BLaER1 treated with 17β-estradiol and CSF1 and Interleukin-3, amounts not matched to agents 10 nM and 100 nM (cell line): ENCODE data around the gene PBX1.
A peak's percentile ranks its signal among the peaks of the same experiment; 100 is the strongest.
"Not testable (repeated sequence)": the region's sequence is repeated elsewhere in the genome, so short reads cannot be mapped to it uniquely, and the experiment has no call there.

Experiments used
- H3K27ac ChIP-seq, 11 experiments: shearing (Covaris generic); formaldehyde crosslinking; 2 replicates each; pipeline ENCODE4 v1.8.1; 2022
- H3K27me3 ChIP-seq, 11 experiments: shearing (Covaris generic); formaldehyde crosslinking; 2 replicates each; pipeline ENCODE4 v1.8.1; 2022
- H3K36me3 ChIP-seq, 11 experiments: shearing (Covaris generic); formaldehyde crosslinking; 2 replicates each; pipeline ENCODE4 v1.8.1; 2022
- H3K4me1 ChIP-seq, 10 experiments: shearing (Covaris generic); formaldehyde crosslinking; 2 replicates each; pipeline ENCODE4 v1.8.1; 2022
- H3K4me2 ChIP-seq, 11 experiments: shearing (Covaris generic); formaldehyde crosslinking; 2 replicates each; pipeline ENCODE4 v1.8.1; 2022
- H3K4me3 ChIP-seq, 10 experiments: shearing (Covaris generic); formaldehyde crosslinking; 2 replicates each; pipeline ENCODE4 v1.8.1; 2022
- H3K9ac ChIP-seq, 11 experiments: shearing (Covaris generic); formaldehyde crosslinking; 2 replicates each; pipeline ENCODE4 v1.8.1; 2022
- H3K9me3 ChIP-seq, 11 experiments: shearing (Covaris generic); formaldehyde crosslinking; replicated peaks in 1 of 11; 2 replicates each; pipeline ENCODE4 v1.8.1; 2022
- H4K20me1 ChIP-seq, 11 experiments: shearing (Covaris generic); formaldehyde crosslinking; 2 replicates each; pipeline ENCODE4 v1.8.1; 2022
- Cebpa-rat ChIP-seq, 11 experiments: shearing (Covaris generic); IDR thresholded peaks; 2 replicates each; pipeline ENCODE4 v1.8.1; 2022

PBX1 gene

DNA sequence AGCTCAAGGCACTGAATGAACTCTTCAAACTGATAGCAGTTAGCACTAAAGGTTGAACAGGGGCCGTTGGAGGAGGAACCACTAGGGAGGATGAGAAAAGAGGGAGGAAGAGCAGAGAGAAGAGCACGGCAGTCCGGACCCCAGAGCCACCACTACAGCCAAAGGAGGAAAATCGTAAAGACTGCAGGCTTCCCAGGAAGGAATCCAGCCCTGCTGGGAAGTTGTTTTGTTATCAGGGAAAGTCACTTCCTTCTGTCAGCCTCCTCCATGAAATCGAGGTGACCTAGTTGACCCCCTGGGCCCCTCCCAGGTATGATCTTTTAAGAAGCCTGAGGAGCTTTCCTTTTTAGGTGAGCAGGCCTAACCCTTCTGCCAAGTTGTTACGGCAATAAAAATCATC lies 88.2 kb downstream of the PBX1 start:
- Histone ChIP-seq H3K9me3 (no peaks in the 10 kb centered on the region), H3K4me1 (no peaks in the 10 kb centered on the region), H3K27ac (no peak overlapping the region), H3K9ac (no peak overlapping the region), H3K4me2 (no peak overlapping the region), H3K27me3 (no peaks in the 10 kb centered on the region), H4K20me1 (no peaks in the 10 kb centered on the region), H3K36me3 (no peaks in the 10 kb centered on the region), H3K4me3 (no peak overlapping the region)
- TF ChIP-seq Cebpa-rat (IDR thresholded peaks at IDR 0.05), result no peak

- Histone ChIP-seq H3K9me3 (no peaks in the 10 kb centered on the region), H3K27me3 (no peaks in the 10 kb centered on the region), H3K4me2 (no peak overlapping the region), H3K36me3 (no peaks in the 10 kb centered on the region), H3K4me1 (no peaks in the 10 kb centered on the region), H3K9ac (no peak overlapping the region), H4K20me1 (no peaks in the 10 kb centered on the region), H3K4me3 (no peak overlapping the region), H3K27ac (no peak overlapping the region)
- no peak for TF ChIP-seq Cebpa-rat (IDR thresholded peaks at IDR 0.05)
Measured at GRCh38 chr1:164648636-164649035, 89.7 kb downstream of the PBX1 start.

DNA sequence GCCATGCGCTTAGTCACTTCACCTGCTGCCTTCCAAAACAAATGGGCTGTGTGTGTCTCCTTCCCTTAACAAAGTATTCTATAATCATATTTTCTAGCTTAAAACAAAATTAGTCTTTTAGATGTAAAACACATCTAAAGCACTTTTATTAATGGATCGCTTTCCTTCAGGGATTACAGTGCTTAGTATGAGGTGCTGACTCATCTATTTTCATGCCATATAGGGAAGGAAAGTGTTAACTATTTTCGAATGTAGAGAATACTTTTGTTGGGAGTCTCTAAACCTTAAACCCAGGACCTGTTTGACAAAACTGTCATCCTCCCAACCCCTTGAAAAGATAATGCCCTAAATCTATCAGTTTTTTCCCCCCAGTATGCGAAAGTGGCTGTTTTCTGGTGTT lies 90.2 kb downstream of the PBX1 start:
- Histone ChIP-seq H3K9me3 (no peaks in the 10 kb centered on the region), H3K4me2 (no peak overlapping the region), H3K27ac (no peak overlapping the region), H3K4me1 (no peaks in the 10 kb centered on the region), H4K20me1 (no peaks in the 10 kb centered on the region), H3K36me3 (no peaks in the 10 kb centered on the region), H3K9ac (no peak overlapping the region), H3K27me3 (no peaks in the 10 kb centered on the region), H3K4me3 (no peak overlapping the region)
- TF ChIP-seq Cebpa-rat (IDR thresholded peaks at IDR 0.05), result no peak

- no peak overlapping the region for H3K4me2 ChIP-seq
- TF ChIP-seq Cebpa-rat (IDR thresholded peaks at IDR 0.05), result no peak
- no peak overlapping the region for H3K9ac ChIP-seq
Measured at GRCh38 chr1:164650531-164650930, 91.5 kb downstream of the PBX1 start.

DNA sequence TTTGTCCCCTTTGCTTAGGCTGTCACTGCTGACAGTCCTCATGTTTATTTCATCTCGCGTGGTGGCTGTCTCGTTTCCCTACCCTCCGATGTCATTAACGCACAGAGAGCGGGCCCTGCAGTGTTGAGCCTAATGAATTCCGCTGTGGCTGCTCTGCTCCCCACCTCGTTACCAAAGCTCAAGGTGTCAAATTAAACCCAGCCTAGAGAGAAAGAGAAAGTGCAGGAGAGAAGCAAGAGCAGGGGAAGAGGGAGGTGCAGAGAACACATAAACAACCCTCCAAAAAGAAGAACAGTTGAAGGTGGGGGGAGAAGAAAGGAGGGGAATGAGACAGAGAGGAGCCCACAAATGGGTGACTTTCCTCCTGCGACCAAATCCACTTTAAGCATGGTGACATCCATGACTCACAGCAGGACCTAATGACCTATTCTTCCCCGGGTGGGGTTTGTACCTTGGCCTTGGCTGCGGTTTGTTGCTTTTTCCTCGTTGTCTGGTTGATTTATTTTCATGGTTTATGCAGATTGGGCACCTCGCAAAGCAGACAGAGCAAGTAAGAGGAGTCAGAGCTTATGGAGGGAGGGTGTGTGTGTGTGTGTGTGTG lies 92.5 kb downstream of the PBX1 start:
- TF ChIP-seq Cebpa-rat (IDR thresholded peaks at IDR 0.05), result no peak
- no peaks in the 10 kb centered on the region for H3K4me1 ChIP-seq
- H3K36me3 ChIP-seq, result no peaks in the 10 kb centered on the region
- no peak overlapping the region for H3K27ac ChIP-seq
- H3K27me3 ChIP-seq, result no peaks in the 10 kb centered on the region
- H3K4me2 ChIP-seq, result no peak overlapping the region; a peak in 1 of 22 replicates
- H3K9me3 ChIP-seq, result no peaks in the 10 kb centered on the region
- no peaks in the 10 kb centered on the region for H4K20me1 ChIP-seq
- no peak overlapping the region for H3K9ac ChIP-seq
- no peak overlapping the region for H3K4me3 ChIP-seq

More at GRCh38 chr1:164650531-164650930, 91.5 kb downstream of the PBX1 start:
- H3K27ac ChIP-seq, result no peak overlapping the region
- H3K4me3 ChIP-seq, result no peak overlapping the region
- no peaks in the 10 kb centered on the region for H3K4me1 ChIP-seq
- no peaks in the 10 kb centered on the region for H3K27me3 ChIP-seq
- no peaks in the 10 kb centered on the region for H3K36me3 ChIP-seq
- H3K9me3 ChIP-seq, result no peaks in the 10 kb centered on the region
- no peaks in the 10 kb centered on the region for H4K20me1 ChIP-seq

GRCh38 chr1:164652969-164653368 lies 94.0 kb downstream of the PBX1 start:
- not testable (repeated sequence) for H3K4me2 ChIP-seq, H3K9me3 ChIP-seq, H3K36me3 ChIP-seq, H3K4me1 ChIP-seq, H4K20me1 ChIP-seq, H3K27ac ChIP-seq, H3K9ac ChIP-seq, H3K4me3 ChIP-seq, H3K27me3 ChIP-seq

DNA sequence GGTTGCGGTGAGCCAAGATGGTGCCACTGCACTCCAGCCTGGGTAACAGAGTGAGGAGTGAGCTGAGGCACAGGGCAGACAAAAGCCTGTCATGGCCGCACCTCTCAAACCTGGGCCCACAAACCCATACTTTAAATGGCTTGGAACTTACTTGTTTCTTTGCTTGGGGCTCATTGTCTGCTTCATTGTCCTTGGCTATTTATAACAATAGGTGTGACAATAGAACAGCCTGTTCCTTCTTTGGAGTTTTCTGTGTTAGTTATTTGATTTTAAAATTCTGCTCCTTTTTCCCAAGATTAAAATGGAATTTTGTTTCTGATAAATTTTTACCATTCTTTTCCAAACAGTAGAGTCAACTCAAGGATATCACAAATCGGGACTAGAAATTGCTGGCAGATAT lies 94.7 kb downstream of the PBX1 start:
- no peak overlapping the region for H3K4me2 ChIP-seq
- no peaks in the 10 kb centered on the region for H4K20me1 ChIP-seq
- no peak for TF ChIP-seq Cebpa-rat (IDR thresholded peaks at IDR 0.05)
- no peaks in the 10 kb centered on the region for H3K36me3 ChIP-seq
- H3K9me3 ChIP-seq, result no peaks in the 10 kb centered on the region
- H3K4me3 ChIP-seq, result no peak overlapping the region
- H3K27me3 ChIP-seq, result peaks cover 0 to 3% (median under 1%) of the 10 kb centered on the region in 11 experiments; a peak in 4 of 22 replicates
- no peaks in the 10 kb centered on the region for H3K4me1 ChIP-seq
- H3K9ac ChIP-seq, result no peak overlapping the region
- no peak overlapping the region for H3K27ac ChIP-seq

GRCh38 chr1:164654200-164654599 lies 95.2 kb downstream of the PBX1 start:
- H3K9ac ChIP-seq, result no peak overlapping the region
- H3K36me3 ChIP-seq, result no peaks in the 10 kb centered on the region
- 0 out of 22 replicates have a peak, but pooled peaks cover 0 to under 1% (median 0%) of the 10 kb centered on the region in 11 experiments for H4K20me1 ChIP-seq
- no peaks in the 10 kb centered on the region for H3K4me1 ChIP-seq
- no peak for TF ChIP-seq Cebpa-rat (IDR thresholded peaks at IDR 0.05)
- no peak overlapping the region for H3K27ac ChIP-seq
- H3K9me3 ChIP-seq, result no peaks in the 10 kb centered on the region
- H3K4me3 ChIP-seq, result no peak overlapping the region
- peaks cover 0 to 8% (median 5%) of the 10 kb centered on the region in 11 experiments; a peak in 8 of 22 replicates for H3K27me3 ChIP-seq
- no peak overlapping the region for H3K4me2 ChIP-seq

GRCh38 chr1:164658864-164659263 lies 99.9 kb downstream of the PBX1 start:
- Histone ChIP-seq H3K4me3 (no peak overlapping the region), H3K4me2 (no peak overlapping the region), H3K4me1 (peaks cover 14 to 22% (median 19%) of the 10 kb centered on the region in 10 experiments), H4K20me1 (peaks cover 0 to 6% (median 0%) of the 10 kb centered on the region in 11 experiments; a peak in 1 of 22 replicates), H3K27ac (no peak overlapping the region), H3K36me3 (no peaks in the 10 kb centered on the region), H3K27me3 (peaks cover 0 to 19% (median 9%) of the 10 kb centered on the region in 11 experiments; a peak in 13 of 22 replicates), H3K9ac (no peak overlapping the region), H3K9me3 (no peaks in the 10 kb centered on the region)
- TF ChIP-seq Cebpa-rat (IDR thresholded peaks at IDR 0.05), result no peak

DNA sequence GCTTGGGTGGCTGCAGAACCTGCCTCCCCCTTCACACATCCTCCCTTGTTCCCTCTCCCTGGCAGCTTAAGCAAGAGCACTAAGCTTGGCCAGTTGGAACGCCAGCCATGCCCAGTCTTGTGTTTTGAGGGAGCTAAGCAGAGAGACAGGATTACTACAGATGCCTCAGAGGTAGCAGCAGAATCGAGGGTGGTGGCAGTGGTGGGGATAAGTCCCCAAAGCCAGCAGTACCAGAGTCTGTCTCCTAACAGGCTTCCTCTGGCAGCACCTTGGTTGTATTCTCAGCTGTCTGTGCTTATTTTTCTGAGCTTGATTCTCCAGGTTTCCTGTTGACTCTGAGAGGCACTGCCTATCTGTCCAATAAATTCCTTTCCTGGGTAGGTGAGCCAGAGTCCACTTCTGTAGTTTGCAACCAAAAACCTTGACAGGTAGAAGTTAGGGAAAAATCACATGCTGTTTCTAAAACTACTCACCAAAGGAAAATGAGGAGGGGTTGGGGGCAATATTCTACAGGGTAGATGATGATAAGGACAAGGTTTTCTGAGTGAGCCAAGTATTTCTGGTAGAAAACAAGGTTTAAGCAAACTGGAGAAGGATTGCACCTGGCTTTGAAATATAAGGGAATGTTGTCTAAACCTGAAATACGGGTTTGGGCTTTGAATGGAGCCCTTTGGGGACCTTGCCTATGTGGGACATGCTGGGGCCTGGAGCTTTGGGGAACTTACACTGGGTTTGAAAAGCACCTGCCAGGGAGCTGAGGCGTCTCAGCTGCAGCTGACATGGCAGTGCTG lies 100.8 kb downstream of the PBX1 start:
- Histone ChIP-seq H3K4me1 (peaks cover 14 to 22% (median 19%) of the 10 kb centered on the region in 10 experiments), H3K27ac (no peak overlapping the region), H3K4me3 (no peak overlapping the region), H3K36me3 (no peaks in the 10 kb centered on the region), H3K27me3 (peaks cover 0 to 19% (median 9%) of the 10 kb centered on the region in 11 experiments; a peak in 13 of 22 replicates), H3K4me2 (peak overlapping the region; percentile 52 to 75 (median 64)), H4K20me1 (peaks cover 0 to 6% (median 0%) of the 10 kb centered on the region in 11 experiments; a peak in 1 of 22 replicates), H3K9me3 (no peaks in the 10 kb centered on the region), H3K9ac (no peak overlapping the region)
- TF ChIP-seq Cebpa-rat (IDR thresholded peaks at IDR 0.05), result no peak
